ENCODE data around the gene KRTAP21-1.

The KRTAP21-1 gene

GRCh38 chr21:30718239-30718909 lies 36.9 kb downstream of the KRTAP21-1 start, which contains the start of gene KRTAP21-3:
KRTAP21-3 (minus strand) TSS chr21:30718777; CDS start chr21:30718759, 18 bp downstream.
- TF ChIP-seq ZBTB7A (IDR thresholded peaks at IDR 0.05; ENCODE audit: low read depth) (no peak), TCF12 (IDR thresholded peaks at IDR 0.05; ENCODE audit: low read depth) (no peak), EGR1 (IDR thresholded peaks at IDR 0.05) (no peak), CEBPB (IDR thresholded peaks at IDR 0.05) (no peak)

GRCh38 chr21:30717105-30717504 lies 38.1 kb downstream of the KRTAP21-1 start:
- TF ChIP-seq EGR1 (IDR thresholded peaks at IDR 0.05) (no peak), USF1 (IDR thresholded peaks at IDR 0.05) (no peak), TAF1 (IDR thresholded peaks at IDR 0.05; ENCODE audit: low read depth) (no peak), ZBTB7A (IDR thresholded peaks at IDR 0.05; ENCODE audit: low read depth) (no peak), NFIC (IDR thresholded peaks at IDR 0.05) (no peak), CREB1 (IDR thresholded peaks at IDR 0.05; ENCODE audit: low read depth) (no peak), YY1 (IDR thresholded peaks at IDR 0.05; ENCODE audit: low read depth) (no peak), TEAD4 (IDR thresholded peaks at IDR 0.05) (no peak), TCF12 (IDR thresholded peaks at IDR 0.05; ENCODE audit: low read depth) (no peak), CEBPB (IDR thresholded peaks at IDR 0.05) (no peak), MAX (IDR thresholded peaks at IDR 0.05) (no peak), RAD21 (IDR thresholded peaks at IDR 0.05; ENCODE audit: low read depth) (no peak), REST (IDR thresholded peaks at IDR 0.05; ENCODE audit: low read depth) (no peak), EP300 (IDR thresholded peaks at IDR 0.05; ENCODE audit: borderline replicate concordance) (no peak), FOXM1 (IDR thresholded peaks at IDR 0.05; ENCODE audit: borderline replicate concordance, low read depth) (no peak)

- TF ChIP-seq CEBPB (IDR thresholded peaks at IDR 0.05) (no peak), TAF1 (IDR thresholded peaks at IDR 0.05; ENCODE audit: low read depth) (no peak), EP300 (IDR thresholded peaks at IDR 0.05; ENCODE audit: borderline replicate concordance) (no peak), TEAD4 (IDR thresholded peaks at IDR 0.05) (peak; percentile 70), USF1 (IDR thresholded peaks at IDR 0.05) (no peak)
Measured at GRCh38 chr21:30714946-30715345, 40.3 kb downstream of the KRTAP21-1 start.

GRCh38 chr21:30714456-30714855 lies 40.8 kb downstream of the KRTAP21-1 start:
- TF ChIP-seq CEBPB (IDR thresholded peaks at IDR 0.05) = no peak
- TF ChIP-seq EP300 (IDR thresholded peaks at IDR 0.05; ENCODE audit: borderline replicate concordance) = no peak
- no peak for TF ChIP-seq FOXM1 (IDR thresholded peaks at IDR 0.05; ENCODE audit: borderline replicate concordance, low read depth)

GRCh38 chr21:30713766-30714165 lies 41.5 kb downstream of the KRTAP21-1 start:
- no peak for TF ChIP-seq TCF12 (IDR thresholded peaks at IDR 0.05; ENCODE audit: low read depth)
- no peak for TF ChIP-seq YY1 (IDR thresholded peaks at IDR 0.05; ENCODE audit: low read depth)
- TF ChIP-seq REST (IDR thresholded peaks at IDR 0.05; ENCODE audit: low read depth) = no peak
- no peak for TF ChIP-seq CREB1 (IDR thresholded peaks at IDR 0.05; ENCODE audit: low read depth)
- TF ChIP-seq CEBPB (IDR thresholded peaks at IDR 0.05) = no peak

GRCh38 chr21:30710499-30710898 lies 44.7 kb downstream of the KRTAP21-1 start:
- TF ChIP-seq USF1 (IDR thresholded peaks at IDR 0.05) = no peak
- TF ChIP-seq REST (IDR thresholded peaks at IDR 0.05; ENCODE audit: low read depth) = no peak
- TF ChIP-seq EGR1 (IDR thresholded peaks at IDR 0.05) = no peak
- TF ChIP-seq TEAD4 (IDR thresholded peaks at IDR 0.05) = no peak
- no peak for TF ChIP-seq ZBTB7A (IDR thresholded peaks at IDR 0.05; ENCODE audit: low read depth)
- TF ChIP-seq CREB1 (IDR thresholded peaks at IDR 0.05; ENCODE audit: low read depth) = no peak
- TF ChIP-seq EP300 (IDR thresholded peaks at IDR 0.05; ENCODE audit: borderline replicate concordance) = no peak
- TF ChIP-seq CEBPB (IDR thresholded peaks at IDR 0.05) = no peak
- TF ChIP-seq TCF12 (IDR thresholded peaks at IDR 0.05; ENCODE audit: low read depth) = no peak
- TF ChIP-seq RAD21 (IDR thresholded peaks at IDR 0.05; ENCODE audit: low read depth) = no peak
- TF ChIP-seq TAF1 (IDR thresholded peaks at IDR 0.05; ENCODE audit: low read depth) = no peak
- TF ChIP-seq FOXM1 (IDR thresholded peaks at IDR 0.05; ENCODE audit: borderline replicate concordance, low read depth) = no peak
